HG03342 (cell line): ENCODE measurements around the gene OR4E2.
"Not testable (repeated sequence)": the region's sequence is repeated elsewhere in the genome, so short reads cannot be mapped to it uniquely, and the experiment has no call there.

ENCODE experiments used
- ATAC-seq: cut with Tn5 transposase; IDR thresholded peaks from one replicate; pipeline ENCODE4 v1.9.1; 2021; ENCODE audit warnings: mild to moderate bottlenecking, moderate library complexity; ENCODE audit not compliant: unreplicated experiment

The OR4E2 gene

DNA sequence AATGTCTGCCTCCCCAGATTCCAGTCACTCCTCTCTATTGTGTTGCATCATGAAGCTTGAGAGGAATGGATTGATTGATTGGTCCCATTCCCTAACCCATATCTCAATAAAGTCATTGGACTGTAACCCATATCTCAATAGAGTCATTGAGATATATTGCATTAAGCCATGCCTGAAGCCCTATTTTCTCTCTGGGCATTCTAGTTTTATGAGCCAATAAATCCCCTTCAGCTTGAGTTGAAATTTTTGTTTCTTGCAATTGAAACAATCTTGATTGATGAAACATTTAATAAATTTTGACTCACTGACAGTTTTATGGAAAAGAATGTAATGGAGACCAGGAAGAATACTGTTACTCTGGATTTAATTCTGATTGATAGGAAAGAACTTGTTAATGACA, 40.8 kb downstream of the OR4E2 start:
- no peak for ATAC-seq

DNA sequence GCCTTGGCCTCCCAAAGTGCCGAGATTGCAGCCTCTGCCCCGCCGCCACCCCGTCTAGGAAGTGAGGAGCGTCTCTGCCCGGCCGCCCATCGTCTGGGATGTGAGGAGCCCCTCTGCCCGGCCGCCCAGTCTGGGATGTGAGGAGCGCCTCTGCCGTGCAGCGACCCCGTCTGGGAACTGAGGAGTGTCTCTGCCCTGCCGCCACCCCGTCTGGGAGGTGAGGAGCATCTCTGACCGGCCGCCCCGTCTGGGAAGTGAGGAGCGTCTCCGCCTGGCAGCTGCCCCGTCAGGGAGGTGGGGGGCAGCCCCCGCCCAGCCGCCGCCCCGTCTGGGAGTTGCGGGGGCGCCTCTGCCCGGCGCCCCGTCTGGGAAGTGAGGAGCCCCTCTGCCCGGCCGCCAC, 44.0 kb downstream of the OR4E2 start:
- ATAC-seq, result not testable (repeated sequence)

DNA sequence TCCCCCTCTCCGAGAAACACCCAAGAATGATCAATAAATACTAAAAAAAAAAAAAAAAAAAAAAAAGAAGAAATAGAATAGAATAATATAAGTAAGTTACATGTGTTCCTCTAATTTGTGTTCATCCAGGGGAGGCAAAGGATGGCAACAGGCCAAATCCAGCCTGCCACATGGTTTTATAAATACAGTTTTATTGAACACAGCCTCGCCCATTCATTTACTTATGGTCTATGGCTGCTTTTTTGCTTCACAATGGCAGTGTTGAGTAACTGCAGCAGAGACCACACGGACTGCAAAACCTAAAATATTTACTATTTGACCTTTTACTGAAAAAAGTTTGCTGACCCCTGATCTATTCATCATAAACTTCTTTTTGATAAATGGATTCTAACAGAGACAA, 44.9 kb downstream of the OR4E2 start:
- ATAC-seq, result not testable (repeated sequence)

DNA sequence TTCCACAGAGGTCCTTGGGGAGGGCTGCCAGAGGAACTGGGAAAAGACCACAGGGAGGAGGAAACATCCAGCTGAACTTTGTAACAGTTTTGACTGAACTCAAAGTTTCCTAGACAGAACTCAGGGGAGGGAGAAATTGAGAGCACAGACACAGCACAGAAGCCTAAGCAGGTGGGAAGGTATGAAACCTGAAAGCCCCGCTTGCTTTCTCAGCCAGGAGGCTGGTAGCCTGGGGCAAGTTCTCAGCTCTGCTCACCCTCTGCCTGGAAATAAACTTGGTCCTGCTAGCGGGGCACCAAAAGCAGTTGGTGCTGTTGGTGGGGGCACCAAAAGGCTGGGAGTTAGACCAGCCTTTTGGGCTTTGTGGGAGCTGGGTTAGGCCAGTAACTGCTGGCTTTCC, 45.9 kb downstream of the OR4E2 start:
- no peak for ATAC-seq

DNA sequence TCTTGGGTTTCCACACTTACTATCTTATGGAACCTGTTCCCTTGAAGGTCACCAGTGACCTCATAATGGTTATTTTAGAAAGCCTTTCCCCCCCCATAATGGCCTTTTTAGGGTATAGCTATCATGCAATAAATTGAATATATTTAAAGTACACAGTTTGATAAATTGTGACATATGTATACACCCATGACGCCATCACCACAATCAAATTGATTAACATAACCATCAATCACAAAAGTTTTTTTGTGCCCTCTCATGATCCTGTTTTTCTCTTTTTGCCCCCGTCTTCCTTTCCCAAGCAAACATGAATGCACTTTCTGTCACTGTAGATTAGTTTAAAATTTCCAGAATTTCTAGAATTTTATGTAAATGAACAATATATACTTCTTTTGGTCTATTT, 48.7 kb downstream of the OR4E2 start:
- ATAC-seq, result no peak

DNA sequence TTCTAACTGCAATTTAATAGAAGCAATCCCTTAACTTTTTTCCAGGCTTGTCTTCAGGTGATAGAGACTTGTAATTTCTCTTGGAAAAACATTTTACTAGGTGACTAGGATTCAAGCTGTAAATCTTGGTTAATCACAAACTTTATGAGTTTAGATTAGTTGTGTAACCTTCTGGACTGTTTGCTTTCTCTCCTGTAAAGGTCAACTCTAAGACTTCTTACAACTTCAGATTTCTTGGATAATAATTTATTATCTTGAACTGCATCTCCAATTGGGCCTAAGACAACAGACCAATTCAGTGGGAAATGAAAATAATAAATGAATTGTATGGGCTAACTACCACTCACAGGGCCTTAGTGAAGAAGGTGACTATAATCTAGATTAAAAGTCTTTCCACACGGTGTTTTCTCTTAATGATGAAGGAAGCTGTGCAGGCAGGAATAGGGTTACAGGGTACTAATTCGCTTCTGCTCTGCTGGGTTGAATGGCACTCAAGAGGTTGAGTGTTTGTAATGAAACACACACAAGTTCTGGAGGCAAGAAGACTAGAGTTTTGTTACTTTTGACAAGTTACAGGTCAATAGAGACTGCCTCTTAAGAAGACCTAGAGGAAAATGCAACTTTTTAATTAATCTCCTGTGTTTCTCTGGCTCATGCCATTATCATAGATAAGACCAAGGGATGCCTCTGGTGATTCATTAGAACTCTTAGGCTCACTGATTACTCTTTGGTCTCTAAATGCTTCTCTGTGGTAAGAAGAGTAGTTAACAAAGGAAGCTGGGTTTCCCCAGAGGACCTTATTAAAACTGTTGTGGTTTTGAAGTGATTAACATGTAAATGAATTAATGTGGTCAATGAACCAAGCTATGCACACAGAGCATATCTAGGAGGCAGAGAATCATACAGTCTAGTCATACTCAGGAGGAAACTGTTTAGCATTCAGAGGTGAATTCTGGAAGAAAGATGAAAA, 50.0 kb downstream of the OR4E2 start:
- ATAC-seq, result no peak

DNA sequence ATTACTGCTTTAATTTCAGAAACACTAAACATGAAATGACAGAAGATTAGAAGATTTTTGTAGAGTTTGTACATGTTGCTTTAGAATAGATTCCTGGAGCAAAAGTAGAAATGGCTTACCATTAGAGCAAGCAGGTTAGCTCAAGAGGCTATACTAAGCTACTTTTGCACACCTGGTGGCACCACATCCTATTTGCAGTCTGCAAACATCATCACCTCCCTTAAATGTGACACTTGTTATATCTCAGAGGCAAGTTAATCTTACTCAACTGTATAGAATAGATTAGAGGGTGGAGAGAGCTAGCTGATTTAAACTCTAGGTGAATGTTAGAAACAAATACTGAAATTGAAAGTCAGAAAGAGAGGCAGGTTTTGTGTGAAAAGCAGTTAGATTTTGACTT, 50.7 kb downstream of the OR4E2 start:
- ATAC-seq, result no peak

DNA sequence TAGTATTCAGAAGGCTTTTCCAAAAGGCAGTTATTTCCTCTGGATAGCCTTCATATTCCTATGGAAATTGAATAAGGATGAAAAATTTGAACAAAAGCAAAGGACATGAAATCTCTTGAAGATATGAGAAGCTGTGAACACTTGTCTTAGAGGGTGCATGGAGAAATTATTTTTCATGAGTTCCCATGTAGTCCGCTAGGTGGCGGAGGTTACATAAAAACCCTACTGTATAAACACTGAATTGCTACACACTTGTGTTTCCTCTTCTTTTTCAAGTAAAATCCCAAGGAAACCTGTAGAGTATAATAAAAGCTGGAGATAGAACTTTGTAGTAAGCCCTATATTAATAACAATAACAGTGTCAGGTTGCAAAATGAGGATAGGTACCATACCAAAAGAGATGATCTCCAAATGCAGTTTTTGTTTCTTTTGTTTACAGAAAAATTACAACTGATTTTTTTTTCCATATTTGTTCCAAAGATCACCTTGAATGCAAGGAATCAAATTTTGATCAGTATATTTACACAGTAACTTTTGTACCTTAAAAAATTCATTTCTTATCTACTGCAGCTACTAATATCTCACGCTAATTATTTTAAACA, 57.8 kb downstream of the OR4E2 start:
- ATAC-seq, result peak; percentile 73

DNA sequence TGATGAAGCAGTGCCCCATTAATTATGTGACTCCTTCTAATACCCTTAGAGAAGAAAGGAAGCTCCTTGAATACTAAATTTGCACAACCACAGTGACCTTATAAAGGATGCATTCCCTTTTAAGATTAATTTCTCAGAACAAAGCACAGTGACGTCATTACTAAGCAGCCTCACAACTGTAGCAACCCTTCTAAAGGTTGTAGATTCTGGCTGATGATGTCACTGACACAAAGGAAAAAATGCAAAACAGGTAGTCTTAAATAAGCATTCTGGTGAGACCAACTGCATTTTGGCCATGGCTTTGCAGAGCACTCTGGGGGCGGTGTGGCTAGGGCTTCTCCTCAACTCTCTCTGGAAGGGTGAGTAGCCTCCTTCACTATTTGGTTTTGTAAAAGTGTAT, 58.4 kb downstream of the OR4E2 start:
- ATAC-seq, result no peak

DNA sequence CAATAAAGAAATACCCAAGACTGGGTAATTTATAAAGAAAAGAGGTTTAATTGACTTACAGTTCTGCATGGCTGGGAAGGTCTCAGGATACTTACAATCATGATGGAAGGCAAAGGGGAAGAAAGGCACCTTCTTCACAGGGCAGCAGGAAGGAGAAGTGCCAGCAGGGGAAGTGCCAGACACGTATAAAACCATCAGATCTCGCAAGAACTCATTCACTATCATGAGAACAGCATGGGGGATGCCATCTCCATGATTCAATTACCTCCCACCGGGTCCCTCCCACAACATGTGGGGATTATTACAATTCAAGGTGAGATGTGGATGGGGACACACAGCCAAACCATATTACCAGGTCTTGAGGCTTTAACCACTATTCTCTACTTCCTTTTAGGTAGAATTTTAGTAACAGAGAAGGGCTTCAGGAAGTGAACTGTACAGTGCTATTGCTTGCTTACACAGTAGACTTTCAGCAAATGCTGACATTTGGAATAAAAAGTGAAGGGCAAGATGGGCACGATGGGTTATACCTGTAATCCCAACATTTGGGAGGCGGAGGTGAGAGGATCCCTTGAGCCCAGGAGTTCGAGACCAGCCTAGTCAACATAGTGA, 60.8 kb downstream of the OR4E2 start:
- ATAC-seq, result no peak
